ENCODE measurements around the gene NOS1.

DNA sequence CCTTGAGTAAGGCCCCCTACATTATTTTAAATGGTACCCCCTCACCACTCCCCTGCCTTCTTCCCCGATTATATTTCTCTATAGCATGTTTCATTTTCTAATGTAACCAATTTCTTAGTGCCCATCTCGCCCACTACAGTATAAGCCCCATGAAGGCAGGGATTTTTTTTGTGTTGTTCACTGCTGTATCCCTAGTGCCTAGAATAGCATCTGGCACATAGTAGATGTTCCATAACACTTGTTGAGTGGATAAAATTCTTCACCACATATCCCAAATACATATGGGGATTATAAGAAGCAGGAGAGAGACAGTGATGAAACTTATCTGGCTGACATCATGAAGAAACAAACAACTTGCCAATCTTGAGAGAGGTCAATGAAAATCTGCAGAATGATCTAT is 182.7 kb downstream of the NOS1 start:
- no peak for TF ChIP-seq POLR2AphosphoS5 (IDR thresholded peaks at IDR 0.05)
- TF ChIP-seq, protein P1, sequence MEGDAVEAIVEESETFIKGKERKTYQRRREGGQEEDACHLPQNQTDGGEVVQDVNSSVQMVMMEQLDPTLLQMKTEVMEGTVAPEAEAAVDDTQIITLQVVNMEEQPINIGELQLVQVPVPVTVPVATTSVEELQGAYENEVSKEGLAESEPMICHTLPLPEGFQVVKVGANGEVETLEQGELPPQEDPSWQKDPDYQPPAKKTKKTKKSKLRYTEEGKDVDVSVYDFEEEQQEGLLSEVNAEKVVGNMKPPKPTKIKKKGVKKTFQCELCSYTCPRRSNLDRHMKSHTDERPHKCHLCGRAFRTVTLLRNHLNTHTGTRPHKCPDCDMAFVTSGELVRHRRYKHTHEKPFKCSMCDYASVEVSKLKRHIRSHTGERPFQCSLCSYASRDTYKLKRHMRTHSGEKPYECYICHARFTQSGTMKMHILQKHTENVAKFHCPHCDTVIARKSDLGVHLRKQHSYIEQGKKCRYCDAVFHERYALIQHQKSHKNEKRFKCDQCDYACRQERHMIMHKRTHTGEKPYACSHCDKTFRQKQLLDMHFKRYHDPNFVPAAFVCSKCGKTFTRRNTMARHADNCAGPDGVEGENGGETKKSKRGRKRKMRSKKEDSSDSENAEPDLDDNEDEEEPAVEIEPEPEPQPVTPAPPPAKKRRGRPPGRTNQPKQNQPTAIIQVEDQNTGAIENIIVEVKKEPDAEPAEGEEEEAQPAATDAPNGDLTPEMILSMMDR (IDR thresholded peaks at IDR 0.05): no peak
- no peak for TF ChIP-seq EP300 (IDR thresholded peaks at IDR 0.05; ENCODE audit: low read depth)

Data from transverse colon (tissue), 4 donors.